ENCODE results near the gene IFRD1. TPM values are rescaled to one million over a fixed set of nuclear protein-coding genes. Genes with fewer than 3 reads are reported as not detected.
"Not testable (repeated sequence)": the region's sequence is repeated elsewhere in the genome, so short reads cannot be mapped to it uniquely, and the experiment has no call there.

The IFRD1 gene
- total and polyA plus RNA-seq, 3 experiments from 2014 or later: 37.9 to 58.8 (median 56.6) TPM

DNA sequence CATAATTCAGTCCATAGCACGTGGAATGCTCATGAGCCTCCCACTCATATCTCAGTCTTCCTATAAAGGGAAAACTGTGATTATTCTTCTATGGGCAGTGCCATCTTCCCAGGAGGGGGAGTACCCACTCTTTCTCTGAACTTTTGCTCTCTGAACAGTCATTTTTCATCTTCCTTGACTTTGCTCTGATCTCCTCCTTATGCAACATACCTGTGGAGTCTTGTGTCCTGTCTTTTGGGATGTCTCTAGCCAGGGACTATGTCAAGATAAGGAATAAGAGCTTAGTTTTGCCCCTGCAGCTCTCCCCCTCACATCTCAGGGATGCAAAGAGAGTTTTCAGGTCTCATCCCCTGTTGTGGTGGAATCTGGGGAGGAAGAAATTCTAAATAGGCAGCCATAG lies 58.1 kb downstream of the IFRD1 start:
- POLR2A ChIA-PET: no interaction called here

DNA sequence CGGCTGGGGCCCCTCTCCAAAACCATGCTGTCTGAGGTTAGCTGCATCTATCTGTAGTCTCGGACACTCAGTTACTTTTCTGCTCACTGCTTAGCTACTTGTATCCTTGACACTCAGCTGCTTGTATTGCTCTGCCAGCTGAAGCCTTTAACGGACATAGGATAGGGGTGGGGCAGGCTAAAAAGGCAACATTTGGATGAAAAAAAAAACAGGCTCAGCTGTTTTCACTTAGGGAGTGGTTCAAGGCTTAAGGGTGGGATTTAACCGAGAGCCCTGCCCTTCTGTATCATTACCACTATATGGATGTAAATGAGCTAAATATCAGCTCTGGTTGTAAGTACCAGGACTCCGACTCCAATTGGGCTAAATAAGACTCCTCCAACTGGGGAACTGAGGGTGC lies 59.1 kb downstream of the IFRD1 start:
- CTCF ChIA-PET: no interaction called here

More for the DNA sequence above, 58.1 kb downstream of the IFRD1 start:
- no peaks in the 10 kb centered on the region for H3K27me3 ChIP-seq (ENCODE audit: insufficient read depth, low read length, poor library complexity, severe bottlenecking)
- no peaks in the 10 kb centered on the region for H3K36me3 Mint-ChIP-seq
- DNase-seq: no peak
- H3K9me3 Mint-ChIP-seq: no peaks in the 10 kb centered on the region
- CTCF ChIA-PET: no interaction called here
- H3K9me3 ChIP-seq (ENCODE audit: low read length): no peaks in the 10 kb centered on the region
- H3K4me1 ChIP-seq (ENCODE audit: insufficient read depth, low read length): no peaks in the 10 kb centered on the region
- H3K27ac ChIP-seq (ENCODE audit: low read depth, low read length): no peak overlapping the region
- no peak overlapping the region for H3K4me3 Mint-ChIP-seq
- no peak overlapping the region for H3K27ac Mint-ChIP-seq
- H3K27me3 Mint-ChIP-seq: peaks cover 8 to 24% of the 10 kb centered on the region in 2 donors
- no peaks in the 10 kb centered on the region for H3K4me1 Mint-ChIP-seq
- H3K36me3 ChIP-seq (ENCODE audit: insufficient read depth, low read length): no peaks in the 10 kb centered on the region
- no peak overlapping the region for H3K4me3 ChIP-seq (ENCODE audit: low read length)

DNA sequence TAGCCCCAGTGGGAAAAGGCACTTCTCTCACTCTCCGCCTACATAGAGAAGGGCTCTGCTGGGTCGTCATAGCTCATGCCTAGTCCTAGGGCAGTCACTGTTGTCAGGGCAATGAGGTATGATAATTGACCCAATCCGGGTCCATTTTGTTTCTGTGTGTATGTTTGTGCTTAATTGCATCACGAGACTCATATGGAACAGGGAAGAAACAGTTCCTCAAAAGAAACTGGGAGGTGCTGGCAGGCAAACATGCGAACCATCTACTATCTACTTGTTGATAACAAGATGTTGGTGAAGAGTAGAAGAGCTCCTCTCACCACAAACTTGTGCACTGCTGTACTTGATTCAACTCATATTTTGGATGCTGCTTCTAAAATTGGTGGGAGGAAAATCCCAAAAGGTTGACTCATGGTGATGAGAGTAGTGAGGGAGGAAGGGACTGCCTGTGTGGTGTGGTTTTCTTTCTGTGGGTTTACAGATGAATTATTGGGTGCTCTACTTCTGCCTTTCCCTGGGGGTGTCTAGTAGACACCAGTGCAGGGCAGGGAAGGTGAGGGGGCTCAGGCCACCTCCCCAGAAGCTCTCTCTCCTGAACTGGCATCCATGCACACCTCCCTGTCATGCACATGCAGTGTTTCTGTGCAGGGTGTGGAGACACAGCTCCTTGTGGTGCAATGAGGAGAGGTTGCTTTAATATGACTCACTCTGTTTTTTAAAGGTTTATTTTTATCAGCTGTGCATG lies 59.9 kb downstream of the IFRD1 start:
- no peaks in the 10 kb centered on the region for H3K4me1 Mint-ChIP-seq
- ChIA-PET POLR2A (no interaction called here), CTCF (no interaction called here)
- no peaks in the 10 kb centered on the region for H3K36me3 ChIP-seq (ENCODE audit: insufficient read depth, low read length)
- H3K27me3 ChIP-seq (ENCODE audit: insufficient read depth, low read length, poor library complexity, severe bottlenecking): no peaks in the 10 kb centered on the region
- H3K4me3 ChIP-seq (ENCODE audit: low read length): no peak overlapping the region
- no peak overlapping the region for H3K4me3 Mint-ChIP-seq
- H3K27ac ChIP-seq (ENCODE audit: low read depth, low read length): no peak overlapping the region
- H3K27ac Mint-ChIP-seq: no peak overlapping the region
- H3K9me3 Mint-ChIP-seq: no peaks in the 10 kb centered on the region
- H3K27me3 Mint-ChIP-seq: peaks cover 7 to 17% of the 10 kb centered on the region in 2 donors
- no peaks in the 10 kb centered on the region for H3K36me3 Mint-ChIP-seq
- no peak for DNase-seq
- H3K9me3 ChIP-seq (ENCODE audit: low read length): no peaks in the 10 kb centered on the region
- H3K4me1 ChIP-seq (ENCODE audit: insufficient read depth, low read length): no peaks in the 10 kb centered on the region

More for the DNA sequence above, 59.1 kb downstream of the IFRD1 start:
- no peaks in the 10 kb centered on the region for H3K4me1 Mint-ChIP-seq
- H3K9me3 ChIP-seq (ENCODE audit: low read length): no peaks in the 10 kb centered on the region
- H3K27me3 Mint-ChIP-seq: peaks cover 8 to 21% of the 10 kb centered on the region in 2 donors
- H3K9me3 Mint-ChIP-seq: no peaks in the 10 kb centered on the region
- DNase-seq: no peak
- H3K27ac Mint-ChIP-seq: no peak overlapping the region
- H3K36me3 Mint-ChIP-seq: no peaks in the 10 kb centered on the region
- H3K4me3 ChIP-seq (ENCODE audit: low read length): no peak overlapping the region
- H3K36me3 ChIP-seq (ENCODE audit: insufficient read depth, low read length): no peaks in the 10 kb centered on the region
- POLR2A ChIA-PET: no interaction called here
- no peaks in the 10 kb centered on the region for H3K4me1 ChIP-seq (ENCODE audit: insufficient read depth, low read length)
- H3K27ac ChIP-seq (ENCODE audit: low read depth, low read length): no peak overlapping the region
- no peaks in the 10 kb centered on the region for H3K27me3 ChIP-seq (ENCODE audit: insufficient read depth, low read length, poor library complexity, severe bottlenecking)
- no peak overlapping the region for H3K4me3 Mint-ChIP-seq

DNA sequence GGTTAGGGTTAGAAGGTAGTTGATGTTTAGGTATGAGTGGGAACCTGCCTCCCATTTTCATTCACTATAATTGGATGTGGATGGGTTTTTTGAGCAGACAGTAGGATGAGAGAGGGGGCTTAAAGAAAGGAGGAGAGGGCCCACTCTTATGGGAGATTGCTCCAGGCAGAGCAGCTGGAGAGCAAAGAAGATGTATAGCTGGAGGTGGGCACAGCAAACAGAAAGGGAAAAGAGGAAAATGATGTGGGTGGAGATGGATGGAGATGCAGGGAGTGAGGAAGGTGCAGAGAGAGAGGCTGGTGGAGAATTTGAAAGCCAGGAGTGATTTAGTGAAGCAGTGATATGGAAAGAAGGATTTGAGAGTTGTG lies 60.5 kb downstream of the IFRD1 start:
- POLR2A ChIA-PET: no interaction called here
- H3K4me1 Mint-ChIP-seq: no peaks in the 10 kb centered on the region
- H3K27me3 ChIP-seq (ENCODE audit: insufficient read depth, low read length, poor library complexity, severe bottlenecking): no peaks in the 10 kb centered on the region

GRCh38 chr7:112511451-112512202 lies 61.4 kb downstream of the IFRD1 start:
- H3K27me3 ChIP-seq (ENCODE audit: insufficient read depth, low read length, poor library complexity, severe bottlenecking): no peaks in the 10 kb centered on the region
- CTCF ChIA-PET: no interaction called here
- H3K27ac ChIP-seq (ENCODE audit: low read depth, low read length): no peak overlapping the region
- POLR2A ChIA-PET: no interaction called here
- Mint-ChIP-seq H3K27ac (no peak overlapping the region), H3K4me3 (no peak overlapping the region), H3K9me3 (no peaks in the 10 kb centered on the region), H3K4me1 (no peaks in the 10 kb centered on the region), H3K27me3 (peaks cover 9 to 27% of the 10 kb centered on the region in 2 donors), H3K36me3 (no peaks in the 10 kb centered on the region)
- H3K4me3 ChIP-seq (ENCODE audit: low read length): no peak overlapping the region
- H3K36me3 ChIP-seq (ENCODE audit: insufficient read depth, low read length): no peaks in the 10 kb centered on the region
- H3K9me3 ChIP-seq (ENCODE audit: low read length): no peaks in the 10 kb centered on the region
- DNase-seq: no peak
- no peaks in the 10 kb centered on the region for H3K4me1 ChIP-seq (ENCODE audit: insufficient read depth, low read length)

More for the DNA sequence above, 60.5 kb downstream of the IFRD1 start:
- no peak overlapping the region for H3K4me3 Mint-ChIP-seq
- no peaks in the 10 kb centered on the region for H3K36me3 Mint-ChIP-seq
- no peaks in the 10 kb centered on the region for H3K9me3 ChIP-seq (ENCODE audit: low read length)
- no peaks in the 10 kb centered on the region for H3K9me3 Mint-ChIP-seq
- H3K4me3 ChIP-seq (ENCODE audit: low read length): no peak overlapping the region
- H3K27me3 Mint-ChIP-seq: peaks cover 9 to 22% of the 10 kb centered on the region in 2 donors
- no peak for DNase-seq
- H3K27ac Mint-ChIP-seq: no peak overlapping the region
- no peaks in the 10 kb centered on the region for H3K4me1 ChIP-seq (ENCODE audit: insufficient read depth, low read length)
- no peak overlapping the region for H3K27ac ChIP-seq (ENCODE audit: low read depth, low read length)
- CTCF ChIA-PET: interaction anchor here (0.6 kb wide), 1 partner anchor 47 kb away, joined by 3 read pairs; no protein-coding TSS in a partner anchor
- H3K36me3 ChIP-seq (ENCODE audit: insufficient read depth, low read length): no peaks in the 10 kb centered on the region

DNA sequence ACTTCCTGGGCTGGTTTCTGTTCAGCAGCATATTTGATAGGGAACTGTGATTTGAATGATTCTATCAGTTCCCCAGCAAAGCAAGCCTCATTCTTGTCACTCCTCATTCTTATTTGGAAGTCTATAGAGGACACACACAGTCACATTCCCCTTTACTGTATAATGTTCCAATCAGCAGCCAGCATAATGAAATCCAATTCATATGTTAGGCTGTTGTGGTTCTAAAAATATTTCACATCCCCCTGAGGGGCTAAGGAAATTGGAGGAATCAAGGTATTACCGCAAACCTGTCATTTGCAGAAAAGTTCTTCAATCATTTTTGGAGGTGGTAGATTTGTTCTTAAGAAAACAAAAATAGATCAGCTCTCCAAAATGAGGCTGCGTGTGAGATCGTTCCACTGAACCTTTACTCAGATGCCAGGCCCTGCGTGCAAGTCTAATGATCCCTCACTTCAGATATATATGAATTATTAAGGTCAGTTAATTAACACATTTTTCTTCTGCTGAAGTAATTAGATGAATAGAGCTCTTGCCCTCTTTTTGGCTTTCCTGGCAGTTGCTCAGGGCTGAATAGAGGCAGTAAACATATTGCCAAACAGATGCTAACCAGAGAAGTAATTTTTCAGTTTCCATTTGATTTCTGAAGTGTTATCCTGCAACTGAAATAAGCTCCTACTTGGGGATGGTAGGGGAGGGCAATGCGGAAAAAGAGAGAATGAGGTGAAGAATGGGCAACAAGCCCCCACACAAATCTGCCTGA lies 62.4 kb downstream of the IFRD1 start:
- no peak for DNase-seq
- Mint-ChIP-seq H3K27ac (no peak overlapping the region), H3K27me3 (peaks cover 9 to 35% of the 10 kb centered on the region in 2 donors), H3K36me3 (no peaks in the 10 kb centered on the region), H3K4me1 (no peaks in the 10 kb centered on the region), H3K4me3 (no peak overlapping the region), H3K9me3 (no peaks in the 10 kb centered on the region)
- Histone ChIP-seq H3K36me3 (ENCODE audit: insufficient read depth, low read length) (no peaks in the 10 kb centered on the region), H3K4me1 (ENCODE audit: insufficient read depth, low read length) (no peaks in the 10 kb centered on the region), H3K27me3 (ENCODE audit: insufficient read depth, low read length, poor library complexity, severe bottlenecking) (no peaks in the 10 kb centered on the region), H3K27ac (ENCODE audit: low read depth, low read length) (no peak overlapping the region), H3K9me3 (ENCODE audit: low read length) (no peaks in the 10 kb centered on the region), H3K4me3 (ENCODE audit: low read length) (no peak overlapping the region)
- ChIA-PET CTCF (no interaction called here), POLR2A (no interaction called here)

DNA sequence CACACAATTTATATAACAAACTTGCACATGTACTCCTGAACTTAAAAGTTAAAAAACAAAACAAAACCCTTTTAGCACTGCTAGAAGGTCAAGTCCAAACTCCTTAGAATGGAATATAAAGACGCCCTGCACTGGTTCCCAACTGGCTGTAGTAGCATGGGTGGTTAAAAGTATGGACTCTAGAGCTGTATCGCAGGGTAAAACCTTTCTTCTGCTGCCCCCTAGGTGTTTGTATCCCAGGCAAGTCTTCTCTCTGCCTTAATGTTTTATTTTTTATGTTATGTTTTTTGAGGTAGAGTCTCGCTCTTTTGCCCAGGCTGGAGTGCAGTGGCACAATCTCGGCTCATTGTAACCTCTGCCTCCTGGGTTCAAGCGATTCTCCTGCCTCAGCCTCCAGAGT lies 65.7 kb downstream of the IFRD1 start:
- H3K4me1 Mint-ChIP-seq: no peaks in the 10 kb centered on the region
- H3K36me3 Mint-ChIP-seq: no peaks in the 10 kb centered on the region
- H3K27ac Mint-ChIP-seq: no peak overlapping the region

DNA sequence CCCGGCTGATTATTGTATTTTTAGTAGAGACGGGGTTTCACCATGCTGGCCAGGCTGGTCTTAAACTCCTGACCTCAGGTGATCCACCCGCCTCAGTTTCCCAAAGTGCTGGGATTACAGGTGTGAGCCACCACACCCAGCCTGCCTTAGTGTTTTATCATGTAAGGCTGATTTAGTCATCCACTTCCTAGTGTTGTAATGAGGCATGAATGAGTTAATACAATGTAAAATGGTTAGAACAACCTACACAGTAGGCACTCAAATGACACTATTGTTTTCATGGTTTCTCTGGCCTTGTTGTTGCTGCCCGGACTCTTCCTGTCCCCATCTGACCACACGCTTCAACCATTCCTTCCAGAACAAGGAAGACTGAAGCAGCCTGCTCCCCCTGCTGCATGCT lies 66.2 kb downstream of the IFRD1 start:
- CTCF ChIA-PET; H3K9me3 ChIP-seq (ENCODE audit: low read length): not testable (repeated sequence)

More for the DNA sequence above, 65.7 kb downstream of the IFRD1 start:
- no peaks in the 10 kb centered on the region for H3K9me3 Mint-ChIP-seq
- CTCF ChIA-PET: no interaction called here
- no peak for DNase-seq
- H3K4me3 ChIP-seq (ENCODE audit: low read length): no peak overlapping the region
- H3K9me3 ChIP-seq (ENCODE audit: low read length): no peaks in the 10 kb centered on the region
- H3K27me3 Mint-ChIP-seq: peaks cover 4 to 38% of the 10 kb centered on the region in 2 donors
- H3K4me3 Mint-ChIP-seq: no peak overlapping the region
- H3K4me1 ChIP-seq (ENCODE audit: insufficient read depth, low read length): no peaks in the 10 kb centered on the region
- no peaks in the 10 kb centered on the region for H3K27me3 ChIP-seq (ENCODE audit: insufficient read depth, low read length, poor library complexity, severe bottlenecking)
- no peak overlapping the region for H3K27ac ChIP-seq (ENCODE audit: low read depth, low read length)
- no peaks in the 10 kb centered on the region for H3K36me3 ChIP-seq (ENCODE audit: insufficient read depth, low read length)
- POLR2A ChIA-PET: no interaction called here

More for the DNA sequence above, 66.2 kb downstream of the IFRD1 start:
- H3K4me1 Mint-ChIP-seq; H3K36me3 Mint-ChIP-seq; DNase-seq; POLR2A ChIA-PET; H3K4me3 Mint-ChIP-seq; H3K27ac ChIP-seq (ENCODE audit: low read depth, low read length); H3K4me3 ChIP-seq (ENCODE audit: low read length); H3K36me3 ChIP-seq (ENCODE audit: insufficient read depth, low read length); H3K27me3 ChIP-seq (ENCODE audit: insufficient read depth, low read length, poor library complexity, severe bottlenecking); H3K9me3 Mint-ChIP-seq; H3K27ac Mint-ChIP-seq; H3K4me1 ChIP-seq (ENCODE audit: insufficient read depth, low read length): not testable (repeated sequence)
- H3K27me3 Mint-ChIP-seq: peaks cover 4 to 38% of the 10 kb centered on the region in 2 donors

All from CD8-positive, alpha-beta memory T cell (primary cell).